Liver (tissue), 9 donors: Measurements from ENCODE around the gene MMP23B. TPM values are rescaled to one million over a fixed set of nuclear protein-coding genes. Genes with fewer than 3 reads are reported as not detected.

Source experiments
- DNase-seq: peaks from one replicate; pipeline ENCODE4 v3.0.0-alpha.2; 2017; ENCODE audit warnings: low spot score
- H3K27ac ChIP-seq, 2 donors: one replicate each; pipeline ENCODE4 v1.7.0; 2013; ENCODE audit warnings: inconsistent platforms in 2 of 2, low read length in 2 of 2, control low read depth in 1 of 2, low read depth in 1 of 2, mild to moderate bottlenecking in 1 of 2
- H3K27me3 ChIP-seq, 4 donors: one replicate each; pipeline versions ENCODE4 v1.6.1 to v1.7.0; 2013; ENCODE audit warnings: low read length in 3 of 4, inconsistent platforms in 1 of 4, mild to moderate bottlenecking in 1 of 4, moderate library complexity in 1 of 4; ENCODE audit not compliant: control insufficient read depth in 4 of 4, insufficient read depth in 4 of 4
- H3K36me3 ChIP-seq, 4 donors: one replicate each; pipeline versions ENCODE4 v1.6.1 to v1.7.0; 2013; ENCODE audit warnings: low read length in 3 of 4, mild to moderate bottlenecking in 3 of 4, low read depth in 1 of 4, moderate library complexity in 1 of 4; ENCODE audit not compliant: control insufficient read depth in 4 of 4, insufficient read depth in 3 of 4
- H3K4me1 ChIP-seq, 4 donors: one replicate each; pipeline versions ENCODE4 v1.6.1 to v1.7.0; 2013; ENCODE audit warnings: low read length in 3 of 4, mild to moderate bottlenecking in 3 of 4, moderate library complexity in 1 of 4; ENCODE audit not compliant: control insufficient read depth in 4 of 4, insufficient read depth in 4 of 4
- H3K4me3 ChIP-seq, 3 donors: one replicate each; pipeline versions ENCODE4 v1.6.1 to v1.7.0; 2013; ENCODE audit warnings: low read length in 3 of 3, control low read depth in 1 of 3, low read depth in 1 of 3, mild to moderate bottlenecking in 1 of 3
- H3K9ac ChIP-seq, 2 donors: one replicate each; pipeline ENCODE4 v1.7.0; 2013; ENCODE audit warnings: low read length in 2 of 2, mild to moderate bottlenecking in 2 of 2, moderate library complexity in 2 of 2, control low read depth in 1 of 2, low read depth in 1 of 2
- H3K9me3 ChIP-seq, 4 donors: one replicate each; pipeline versions ENCODE4 v1.6.1 to v1.7.0; 2013; ENCODE audit warnings: low read length in 3 of 4; ENCODE audit not compliant: control insufficient read depth in 4 of 4
- EGR1 ChIP-seq, 2 donors: IDR thresholded peaks; 2 replicates each; pipeline ENCODE4 v1.6.1; 2016 to 2018; ENCODE audit warnings: antibody characterized with exemption in 2 of 2, low read depth in 2 of 2
- FOXA1 ChIP-seq: IDR thresholded peaks from 2 replicates; pipeline ENCODE4 v1.6.1; 2016; ENCODE audit warnings: antibody characterized with exemption
- FOXA2 ChIP-seq: IDR thresholded peaks from 2 replicates; pipeline ENCODE4 v1.6.1; 2016; ENCODE audit warnings: antibody characterized with exemption
- GABPA ChIP-seq, 2 donors: IDR thresholded peaks in 1 of 2; conservative IDR thresholded peaks in 1 of 2; 2 replicates each; pipeline ENCODE4 v1.6.1; 2016; ENCODE audit warnings: antibody characterized with exemption in 2 of 2, mild to moderate bottlenecking in 1 of 2, moderate library complexity in 1 of 2
- HNF4A ChIP-seq, 2 donors: conservative IDR thresholded peaks; 2 replicates each; pipeline ENCODE4 v1.6.1; 2016; ENCODE audit warnings: antibody characterized with exemption in 2 of 2, mild to moderate bottlenecking in 2 of 2
- HNF4G ChIP-seq: IDR thresholded peaks from 2 replicates; pipeline ENCODE4 v1.6.1; 2016; ENCODE audit warnings: antibody characterized with exemption
- JUND ChIP-seq, 2 donors: IDR thresholded peaks; 2 replicates each; pipeline ENCODE4 v1.6.1; 2016; ENCODE audit warnings: antibody characterized with exemption in 2 of 2
- NR2F2 ChIP-seq: IDR thresholded peaks from 2 replicates; pipeline ENCODE4 v1.6.1; 2016; ENCODE audit warnings: antibody characterized with exemption
- RAD21 ChIP-seq, 2 donors: IDR thresholded peaks; 2 replicates each; pipeline ENCODE4 v1.6.1; 2016; ENCODE audit warnings: antibody characterized with exemption in 2 of 2, mild to moderate bottlenecking in 2 of 2
- RXRA ChIP-seq, 2 donors: IDR thresholded peaks; 2 replicates each; pipeline ENCODE4 v1.6.1; 2017 to 2018; ENCODE audit warnings: antibody characterized with exemption in 2 of 2, mild to moderate bottlenecking in 1 of 2
- SP1 ChIP-seq: IDR thresholded peaks from 2 replicates; pipeline ENCODE4 v1.6.1; 2018; ENCODE audit warnings: antibody characterized with exemption, mild to moderate bottlenecking
- TAF1 ChIP-seq: conservative IDR thresholded peaks from 2 replicates; pipeline ENCODE4 v1.6.1; 2016; ENCODE audit warnings: antibody characterized with exemption, mild to moderate bottlenecking
- YY1 ChIP-seq: IDR thresholded peaks from 2 replicates; pipeline ENCODE4 v1.6.1; 2016; ENCODE audit warnings: antibody characterized with exemption, mild to moderate bottlenecking
- WGBS: extraction: QIAGEN DNeasy Blood & Tissue Kit; methylation state at CpG from one replicate; pipeline ENCODE4 v1.1.7; 2013; 5-methylcytosine and 5-hydroxymethylcytosine counted together
- polyA plus RNA-seq, 2 donors: library from polyadenylated mRNA; stranded (reverse) in 1 of 2; unstranded in 1 of 2; fragments of 200-250 nt in 1 of 2; fragments of >200 nt in 1 of 2; fragmentation: Nextera tagmentation in 1 of 2; extraction: Ambion mirVana in 1 of 2; gene quantifications; one replicate each; pipeline versions ENCODE4 v1.2.1 to v1.2.3, GENCODE V29; 2013 to 2015
- total RNA-seq, 2 donors: library from RNA; depleted of rRNA; stranded (reverse); fragments of >200 nt; gene quantifications; one replicate each; pipeline ENCODE4 v1.2.3, GENCODE V29; 2014
- TF ChIP-seq, protein P1 (sequence below): IDR thresholded peaks from 2 replicates; pipeline ENCODE4 v1.6.1; 2016; ENCODE audit warnings: antibody characterized with exemption
- TF ChIP-seq, protein P2 (sequence below): IDR thresholded peaks from 2 replicates; pipeline ENCODE4 v1.6.1; 2016; ENCODE audit warnings: antibody characterized with exemption
- TF ChIP-seq, protein P3 (sequence below): IDR thresholded peaks from 2 replicates; pipeline ENCODE4 v1.6.1; 2016; ENCODE audit warnings: antibody characterized with exemption, mild to moderate bottlenecking
- TF ChIP-seq, protein P4 (sequence below): IDR thresholded peaks from 2 replicates; pipeline ENCODE4 v1.6.1; 2016; ENCODE audit warnings: antibody characterized with exemption
- TF ChIP-seq, protein P5 (sequence below): fragments of 150-350 bp; IDR thresholded peaks from 2 replicates; pipeline ENCODE4 v1.5.1; 2017; ENCODE audit warnings: improper control_type of control experiment, low read depth, low read length; ENCODE audit not compliant: missing input control
- donor health status: healthy.
- donor health status: healthy.
- donor health status: healthy.
- donor health status: healthy.
- donor health status: healthy.

MMP23B gene
- total and polyA plus RNA-seq, 4 donors, result 0.92 to 4.2 (median 1.5) TPM

DNA sequence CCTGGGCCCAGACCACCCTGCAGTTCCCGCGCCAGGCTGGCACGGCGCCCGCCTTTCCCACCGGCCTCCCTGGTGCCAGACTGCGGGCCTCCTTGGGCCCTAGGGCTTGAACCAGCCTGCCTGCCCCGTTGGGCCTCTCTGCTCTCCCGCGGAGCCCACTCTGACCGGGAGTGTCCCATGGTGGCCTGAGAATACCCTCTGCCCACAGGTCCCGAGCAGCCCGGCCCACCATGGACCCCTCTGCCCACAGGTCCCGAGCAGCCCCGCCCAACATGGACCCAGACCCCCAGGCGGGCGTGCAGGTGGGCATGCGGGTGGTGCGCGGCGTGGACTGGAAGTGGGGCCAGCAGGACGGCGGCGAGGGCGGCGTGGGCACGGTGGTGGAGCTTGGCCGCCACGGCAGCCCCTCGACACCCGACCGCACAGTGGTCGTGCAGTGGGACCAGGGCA lies 8.8 kb upstream of the MMP23B start:
- TF ChIP-seq FOXA2, result no peak
- no peak for TF ChIP-seq RAD21 (IDR thresholded peaks at IDR 0.05)
- TF ChIP-seq, protein P1, sequence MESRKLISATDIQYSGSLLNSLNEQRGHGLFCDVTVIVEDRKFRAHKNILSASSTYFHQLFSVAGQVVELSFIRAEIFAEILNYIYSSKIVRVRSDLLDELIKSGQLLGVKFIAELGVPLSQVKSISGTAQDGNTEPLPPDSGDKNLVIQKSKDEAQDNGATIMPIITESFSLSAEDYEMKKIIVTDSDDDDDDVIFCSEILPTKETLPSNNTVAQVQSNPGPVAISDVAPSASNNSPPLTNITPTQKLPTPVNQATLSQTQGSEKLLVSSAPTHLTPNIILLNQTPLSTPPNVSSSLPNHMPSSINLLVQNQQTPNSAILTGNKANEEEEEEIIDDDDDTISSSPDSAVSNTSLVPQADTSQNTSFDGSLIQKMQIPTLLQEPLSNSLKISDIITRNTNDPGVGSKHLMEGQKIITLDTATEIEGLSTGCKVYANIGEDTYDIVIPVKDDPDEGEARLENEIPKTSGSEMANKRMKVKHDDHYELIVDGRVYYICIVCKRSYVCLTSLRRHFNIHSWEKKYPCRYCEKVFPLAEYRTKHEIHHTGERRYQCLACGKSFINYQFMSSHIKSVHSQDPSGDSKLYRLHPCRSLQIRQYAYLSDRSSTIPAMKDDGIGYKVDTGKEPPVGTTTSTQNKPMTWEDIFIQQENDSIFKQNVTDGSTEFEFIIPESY, result no peak
- TF ChIP-seq RXRA (IDR thresholded peaks at IDR 0.05), result no peak
- TF ChIP-seq, protein P2, sequence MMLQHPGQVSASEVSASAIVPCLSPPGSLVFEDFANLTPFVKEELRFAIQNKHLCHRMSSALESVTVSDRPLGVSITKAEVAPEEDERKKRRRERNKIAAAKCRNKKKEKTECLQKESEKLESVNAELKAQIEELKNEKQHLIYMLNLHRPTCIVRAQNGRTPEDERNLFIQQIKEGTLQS, result no peak
- no peak for TF ChIP-seq HNF4G
- TF ChIP-seq, protein P3, sequence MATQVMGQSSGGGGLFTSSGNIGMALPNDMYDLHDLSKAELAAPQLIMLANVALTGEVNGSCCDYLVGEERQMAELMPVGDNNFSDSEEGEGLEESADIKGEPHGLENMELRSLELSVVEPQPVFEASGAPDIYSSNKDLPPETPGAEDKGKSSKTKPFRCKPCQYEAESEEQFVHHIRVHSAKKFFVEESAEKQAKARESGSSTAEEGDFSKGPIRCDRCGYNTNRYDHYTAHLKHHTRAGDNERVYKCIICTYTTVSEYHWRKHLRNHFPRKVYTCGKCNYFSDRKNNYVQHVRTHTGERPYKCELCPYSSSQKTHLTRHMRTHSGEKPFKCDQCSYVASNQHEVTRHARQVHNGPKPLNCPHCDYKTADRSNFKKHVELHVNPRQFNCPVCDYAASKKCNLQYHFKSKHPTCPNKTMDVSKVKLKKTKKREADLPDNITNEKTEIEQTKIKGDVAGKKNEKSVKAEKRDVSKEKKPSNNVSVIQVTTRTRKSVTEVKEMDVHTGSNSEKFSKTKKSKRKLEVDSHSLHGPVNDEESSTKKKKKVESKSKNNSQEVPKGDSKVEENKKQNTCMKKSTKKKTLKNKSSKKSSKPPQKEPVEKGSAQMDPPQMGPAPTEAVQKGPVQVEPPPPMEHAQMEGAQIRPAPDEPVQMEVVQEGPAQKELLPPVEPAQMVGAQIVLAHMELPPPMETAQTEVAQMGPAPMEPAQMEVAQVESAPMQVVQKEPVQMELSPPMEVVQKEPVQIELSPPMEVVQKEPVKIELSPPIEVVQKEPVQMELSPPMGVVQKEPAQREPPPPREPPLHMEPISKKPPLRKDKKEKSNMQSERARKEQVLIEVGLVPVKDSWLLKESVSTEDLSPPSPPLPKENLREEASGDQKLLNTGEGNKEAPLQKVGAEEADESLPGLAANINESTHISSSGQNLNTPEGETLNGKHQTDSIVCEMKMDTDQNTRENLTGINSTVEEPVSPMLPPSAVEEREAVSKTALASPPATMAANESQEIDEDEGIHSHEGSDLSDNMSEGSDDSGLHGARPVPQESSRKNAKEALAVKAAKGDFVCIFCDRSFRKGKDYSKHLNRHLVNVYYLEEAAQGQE, result no peak
- no peak for TF ChIP-seq FOXA1
- TF ChIP-seq, protein P4, sequence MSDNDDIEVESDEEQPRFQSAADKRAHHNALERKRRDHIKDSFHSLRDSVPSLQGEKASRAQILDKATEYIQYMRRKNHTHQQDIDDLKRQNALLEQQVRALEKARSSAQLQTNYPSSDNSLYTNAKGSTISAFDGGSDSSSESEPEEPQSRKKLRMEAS, result no peak
- TF ChIP-seq, protein P5, sequence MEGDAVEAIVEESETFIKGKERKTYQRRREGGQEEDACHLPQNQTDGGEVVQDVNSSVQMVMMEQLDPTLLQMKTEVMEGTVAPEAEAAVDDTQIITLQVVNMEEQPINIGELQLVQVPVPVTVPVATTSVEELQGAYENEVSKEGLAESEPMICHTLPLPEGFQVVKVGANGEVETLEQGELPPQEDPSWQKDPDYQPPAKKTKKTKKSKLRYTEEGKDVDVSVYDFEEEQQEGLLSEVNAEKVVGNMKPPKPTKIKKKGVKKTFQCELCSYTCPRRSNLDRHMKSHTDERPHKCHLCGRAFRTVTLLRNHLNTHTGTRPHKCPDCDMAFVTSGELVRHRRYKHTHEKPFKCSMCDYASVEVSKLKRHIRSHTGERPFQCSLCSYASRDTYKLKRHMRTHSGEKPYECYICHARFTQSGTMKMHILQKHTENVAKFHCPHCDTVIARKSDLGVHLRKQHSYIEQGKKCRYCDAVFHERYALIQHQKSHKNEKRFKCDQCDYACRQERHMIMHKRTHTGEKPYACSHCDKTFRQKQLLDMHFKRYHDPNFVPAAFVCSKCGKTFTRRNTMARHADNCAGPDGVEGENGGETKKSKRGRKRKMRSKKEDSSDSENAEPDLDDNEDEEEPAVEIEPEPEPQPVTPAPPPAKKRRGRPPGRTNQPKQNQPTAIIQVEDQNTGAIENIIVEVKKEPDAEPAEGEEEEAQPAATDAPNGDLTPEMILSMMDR, result no peak
- no peak for TF ChIP-seq HNF4A (conservative IDR thresholded peaks at IDR 0.05)
- no peak for TF ChIP-seq NR2F2
- TF ChIP-seq EGR1 (IDR thresholded peaks at IDR 0.05; ENCODE audit: low read depth in 2 of 2), result no peak
- no peak for TF ChIP-seq YY1
- TF ChIP-seq TAF1, result no peak
- no peak for TF ChIP-seq SP1
- TF ChIP-seq GABPA (IDR thresholded peaks at IDR 0.05 in 1 of 2, conservative IDR thresholded peaks at IDR 0.05 in 1 of 2), result no peak
- TF ChIP-seq JUND (IDR thresholded peaks at IDR 0.05), result no peak
- H3K9ac ChIP-seq, result no peak overlapping the region
- no peak overlapping the region for H3K4me3 ChIP-seq
- peaks cover 0 to 16% (median 3%) of the 10 kb centered on the region in 4 donors for H3K36me3 ChIP-seq
- peaks cover 2 to 16% (median 13%) of the 10 kb centered on the region in 4 donors for H3K4me1 ChIP-seq
- H3K27ac ChIP-seq, result no peak overlapping the region
- no peaks in the 10 kb centered on the region for H3K9me3 ChIP-seq
- no peaks in the 10 kb centered on the region for H3K27me3 ChIP-seq
- 97% methylated on average over 33 of the region's 33 CpGs for whole genome bisulfite sequencing
- DNase-seq, result no peak
